Measurements from ENCODE around the gene PRDM11.

Gene PRDM11

GRCh38 chr11:45142241-45143055 is 4.0 kb upstream of the PRDM11 start:
- no peak for DNase-seq (ENCODE audit: low spot score)

DNA sequence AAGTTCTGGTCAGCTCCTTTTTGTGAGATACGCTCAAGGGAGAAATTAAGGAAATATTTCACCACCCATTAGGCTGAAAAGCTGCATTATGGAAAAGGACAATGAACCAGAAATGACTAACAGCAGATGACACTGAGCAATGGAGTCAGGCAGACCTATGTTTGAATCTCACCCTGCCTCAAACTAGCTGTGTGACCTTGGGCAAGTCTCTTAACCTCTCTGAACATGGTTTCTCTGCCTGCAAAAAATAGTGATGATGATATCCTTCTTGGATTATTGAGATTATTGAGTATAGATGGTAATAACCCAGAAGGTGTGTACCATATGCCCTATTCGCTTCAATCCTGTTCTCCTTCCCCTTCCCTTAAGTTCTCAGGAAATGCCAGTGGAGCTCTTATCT is 2.9 kb upstream of the PRDM11 start:
- no peak for DNase-seq (ENCODE audit: low spot score)

DNA sequence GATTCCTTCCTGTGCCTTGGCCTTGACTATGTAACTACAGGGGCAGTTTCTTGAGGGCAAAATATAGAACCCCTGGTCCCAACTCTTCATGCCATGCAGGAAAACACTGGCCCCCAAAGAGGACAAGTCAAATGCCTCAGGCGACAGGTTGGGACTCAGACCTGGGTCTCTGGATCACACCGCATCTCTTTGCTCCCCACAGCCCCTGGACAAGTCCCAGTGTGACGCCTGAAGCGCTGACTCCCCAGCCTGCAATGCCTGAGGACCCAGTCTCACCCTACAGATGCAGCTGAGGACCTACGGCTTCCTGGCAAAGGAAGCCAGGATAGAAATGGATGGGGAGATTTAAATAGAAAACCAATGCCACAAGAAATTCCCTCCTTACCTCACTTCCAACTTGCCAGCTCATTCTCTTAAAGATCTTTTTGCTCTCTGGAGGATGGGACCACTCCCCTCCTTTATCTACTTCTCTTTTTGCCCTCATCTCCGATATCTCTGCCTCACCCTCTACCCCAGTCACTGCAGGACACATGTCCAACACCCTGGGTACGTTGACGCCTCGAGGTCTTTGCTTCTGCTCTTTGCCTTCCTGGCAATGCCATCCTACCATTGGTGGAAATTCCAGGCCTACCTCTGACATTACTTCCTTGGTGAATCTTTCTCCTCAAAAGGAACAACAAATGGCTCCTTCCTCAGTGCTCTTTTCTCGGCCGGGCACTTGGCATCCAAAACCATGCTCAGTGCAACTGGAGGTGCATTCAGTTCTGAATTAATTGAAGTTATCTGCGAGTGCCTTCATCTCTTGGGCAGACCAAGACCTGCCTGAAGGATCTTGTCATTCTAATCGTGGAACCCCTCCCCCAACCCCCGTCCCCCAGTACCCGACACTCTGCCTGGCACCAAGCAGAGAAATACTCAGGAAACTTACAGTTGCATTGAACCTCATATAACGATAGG is 2.0 kb upstream of the PRDM11 start:
- no peak for DNase-seq (ENCODE audit: low spot score)

GRCh38 chr11:45145083-45145378 is 1.4 kb upstream of the PRDM11 start:
- DNase-seq (ENCODE audit: low spot score), result no peak

DNA sequence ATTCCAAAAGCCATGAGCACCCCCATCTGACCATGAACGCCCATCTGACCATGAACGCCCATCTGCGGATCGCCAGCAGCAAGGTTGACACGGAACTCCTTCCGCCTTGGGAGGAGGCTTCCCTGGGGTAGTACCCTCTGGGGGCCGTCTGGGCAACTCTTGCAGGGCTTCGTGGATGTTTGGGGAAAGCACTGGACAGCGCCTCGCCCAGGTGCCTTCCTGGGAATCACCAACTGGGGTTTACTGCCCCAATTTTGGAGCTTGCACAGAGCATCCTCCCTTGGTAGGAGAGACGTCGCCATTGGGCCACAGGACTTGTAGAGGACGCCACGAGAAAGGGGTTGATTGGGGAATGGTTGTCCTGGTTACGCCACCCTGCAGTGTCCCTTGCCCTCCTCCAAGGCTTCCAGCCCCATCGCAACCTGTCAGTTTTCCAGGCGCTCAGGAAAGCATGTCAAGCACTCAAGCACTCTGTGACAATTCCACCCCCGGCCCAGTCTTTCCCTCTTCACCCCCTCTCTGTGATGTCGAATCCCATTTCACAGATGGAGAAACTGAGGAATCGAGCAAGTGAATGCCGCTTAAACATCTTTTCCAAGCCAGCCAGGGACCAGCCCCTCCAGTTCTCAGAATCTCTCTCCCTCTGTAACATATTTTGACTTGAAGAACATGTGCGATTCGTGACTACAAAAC is 914 bp upstream of the PRDM11 start:
- no peak for DNase-seq (ENCODE audit: low spot score)

GRCh38 chr11:45147017-45147728 is 734 bp downstream of the PRDM11 start:
- DNase-seq (ENCODE audit: low spot score), result peak; percentile 89

DNA sequence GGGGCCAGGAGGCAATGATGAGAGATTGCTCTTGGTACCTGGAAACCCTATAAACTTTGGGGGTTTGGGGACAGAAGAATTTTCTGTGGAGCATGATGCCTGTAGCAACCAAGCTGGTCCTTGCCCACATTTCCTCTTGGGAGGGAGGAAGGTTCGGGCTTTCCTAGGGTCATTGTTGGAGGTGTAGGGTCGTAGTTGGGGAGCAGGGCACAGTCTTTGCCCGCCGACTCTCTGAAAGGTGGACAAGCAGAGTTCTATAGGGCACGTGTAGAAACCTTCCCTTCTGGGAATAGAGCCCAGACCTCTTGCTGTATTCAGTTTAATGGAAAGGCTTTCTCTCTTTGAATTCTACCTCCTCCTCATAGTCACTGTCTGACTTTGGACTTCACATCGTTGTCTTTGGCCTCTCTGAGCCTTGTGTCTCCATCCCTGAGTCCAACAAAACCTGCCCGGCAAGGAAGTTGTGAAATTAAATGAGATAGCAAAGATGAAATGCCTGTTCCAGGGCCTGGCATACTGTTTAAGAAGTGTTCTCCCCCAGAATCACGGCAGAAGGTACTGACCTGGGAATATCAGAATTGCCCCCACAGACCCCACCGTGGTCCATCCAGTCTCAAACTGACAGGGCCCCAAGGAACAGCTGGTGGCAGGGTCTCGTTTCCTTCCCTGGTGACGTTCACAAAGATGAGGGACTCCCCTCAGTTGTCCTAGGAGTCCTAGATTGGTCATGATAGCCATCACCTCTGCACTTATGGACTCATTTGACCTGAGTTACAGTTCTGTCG is 1.6 kb downstream of the PRDM11 start:
- DNase-seq (ENCODE audit: low spot score), result no peak

DNA sequence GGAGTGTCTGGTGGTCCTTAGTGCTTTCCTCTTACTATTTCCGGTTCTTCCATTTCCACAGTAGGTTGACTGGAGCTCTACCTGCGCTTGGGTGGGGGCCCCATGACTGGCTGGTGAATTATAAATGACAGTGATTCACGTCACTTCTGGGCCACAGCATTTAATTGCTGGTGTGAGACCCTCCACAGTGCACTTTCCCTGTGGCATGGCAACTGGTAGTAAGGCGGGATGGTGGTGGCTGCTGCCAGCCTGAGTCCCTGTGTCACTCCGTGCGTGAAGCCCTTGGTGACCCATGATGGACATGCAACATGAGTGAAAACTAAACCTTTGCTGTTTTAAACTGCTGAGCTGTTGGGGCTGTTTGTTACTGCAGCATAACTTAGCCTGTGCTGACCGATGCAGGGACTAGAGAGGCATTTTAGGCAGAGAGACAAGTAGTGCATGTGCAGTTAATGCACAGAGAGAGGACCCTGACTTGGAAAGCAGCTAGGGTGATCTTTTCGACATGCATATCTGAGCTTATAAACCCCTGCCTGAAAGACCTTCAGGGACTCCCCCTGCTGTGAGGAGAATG is 3.1 kb downstream of the PRDM11 start:
- no peak for DNase-seq (ENCODE audit: low spot score)

GRCh38 chr11:45150301-45150700 is 3.9 kb downstream of the PRDM11 start:
- DNase-seq (ENCODE audit: low spot score), result no peak

- DNase-seq (ENCODE audit: low spot score), result no peak
Observed at GRCh38 chr11:45150943-45151342, 4.5 kb downstream of the PRDM11 start.

GRCh38 chr11:45151362-45151982 is 5.0 kb downstream of the PRDM11 start:
- no peak for DNase-seq (ENCODE audit: low spot score)

- DNase-seq (ENCODE audit: low spot score), result no peak
Observed at GRCh38 chr11:45152740-45153595, 6.5 kb downstream of the PRDM11 start.

GRCh38 chr11:45154276-45154675 is 7.8 kb downstream of the PRDM11 start:
- DNase-seq (ENCODE audit: low spot score), result no peak

DNA sequence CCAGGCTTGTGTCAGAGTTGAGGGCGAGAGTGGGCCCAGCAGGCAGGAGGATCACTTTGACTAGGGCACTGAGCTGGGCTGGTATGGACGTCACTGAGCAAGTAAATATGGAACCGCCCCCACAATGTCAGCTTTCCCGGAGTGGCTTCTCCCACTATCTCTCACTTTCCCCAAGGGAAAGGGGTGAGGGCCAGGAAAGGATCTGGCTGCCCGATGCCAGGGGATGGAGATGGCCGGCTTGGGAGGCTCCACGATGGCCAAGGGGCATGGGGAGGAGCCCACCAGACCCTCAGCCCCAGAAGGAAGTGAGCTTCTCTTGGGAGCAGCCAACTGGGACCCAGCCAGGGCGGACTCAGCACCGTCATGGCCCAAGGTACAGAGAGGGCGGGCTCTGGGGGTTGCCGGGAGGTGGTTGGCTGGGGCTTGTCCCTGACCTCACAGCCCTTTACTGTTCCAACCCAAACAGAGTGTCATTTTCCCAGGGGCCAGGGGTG is 8.7 kb downstream of the PRDM11 start:
- no peak for DNase-seq (ENCODE audit: low spot score)

GRCh38 chr11:45155627-45156180 is 9.3 kb downstream of the PRDM11 start:
- no peak for DNase-seq (ENCODE audit: low spot score)

GRCh38 chr11:45156201-45156600 is 9.8 kb downstream of the PRDM11 start:
- no peak for DNase-seq (ENCODE audit: low spot score)

- DNase-seq (ENCODE audit: low spot score), result no peak
Observed at GRCh38 chr11:45156741-45157140, 10.3 kb downstream of the PRDM11 start.

- DNase-seq (ENCODE audit: low spot score), result no peak
Observed at GRCh38 chr11:45157247-45158209, 11.1 kb downstream of the PRDM11 start.

Measured in hematopoietic multipotent progenitor cell treated with erythropoietin and hydrocortisone succinate and interleukin-3 and kit ligand, for 15 days (in vitro differentiated cells).